GM18520 (cell line): ENCODE measurements around the gene ZNF641.

ENCODE experiments used
- ATAC-seq: cut with Tn5 transposase; IDR thresholded peaks from one replicate; pipeline ENCODE4 v1.9.1; 2021; ENCODE audit not compliant: unreplicated experiment

The ZNF641 gene

GRCh38 chr12:48350249-48351021, at the start of gene ZNF641:
TSS of gene ZNF641 (minus strand) at chr12:48350919. CDS start at chr12:48348090, 2,829 bp downstream.
- peak; percentile 53 for ATAC-seq

- no peak for ATAC-seq
Measured at GRCh38 chr12:48390026-48390425, 39.3 kb upstream of the ZNF641 start.

DNA sequence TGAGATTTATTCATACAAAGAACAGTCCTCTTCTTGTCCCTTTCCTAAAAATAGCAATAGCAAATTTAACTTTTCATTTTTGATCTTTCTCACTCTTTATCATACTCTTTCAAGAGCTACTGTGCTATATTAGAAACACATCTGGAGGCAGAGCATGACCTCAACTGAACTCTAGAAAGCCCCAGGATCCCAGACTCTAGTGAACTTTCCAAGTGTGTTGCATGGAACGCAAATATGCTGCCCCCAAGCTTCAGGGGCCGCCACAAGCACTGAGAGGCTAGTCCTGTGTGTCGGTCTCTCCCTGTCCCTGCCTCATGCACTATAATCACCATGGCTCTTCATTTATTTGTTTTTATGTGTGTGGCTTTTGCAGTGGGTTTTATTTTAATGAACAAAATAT, 38.7 kb upstream of the ZNF641 start:
- no peak for ATAC-seq

DNA sequence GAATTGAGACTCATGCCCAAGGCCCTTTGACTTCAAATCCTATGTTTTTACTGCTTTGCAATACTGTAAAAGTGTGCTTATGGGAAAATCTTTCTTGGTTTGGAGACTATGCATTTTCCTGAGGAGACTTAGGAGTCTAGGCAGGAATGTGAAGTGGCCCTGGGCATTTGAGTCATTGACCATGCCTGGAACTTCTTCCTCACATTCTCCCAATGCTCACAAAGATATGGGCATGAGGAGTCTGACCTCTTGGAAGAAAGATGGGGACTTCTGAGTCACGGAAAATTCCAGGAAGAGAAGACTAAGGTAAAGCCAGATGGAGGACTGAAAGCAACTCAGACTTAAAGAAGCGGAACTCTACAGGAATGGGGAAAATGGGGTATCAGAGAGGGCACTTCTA, 38.2 kb upstream of the ZNF641 start:
- ATAC-seq = no peak

GRCh38 chr12:48388460-48388859, 37.7 kb upstream of the ZNF641 start:
- ATAC-seq = no peak

- ATAC-seq = no peak
Measured at GRCh38 chr12:48380596-48380995, 29.9 kb upstream of the ZNF641 start.

GRCh38 chr12:48379794-48380193, 29.1 kb upstream of the ZNF641 start:
- no peak for ATAC-seq

GRCh38 chr12:48377646-48378045, 26.9 kb upstream of the ZNF641 start:
- ATAC-seq = no peak

DNA sequence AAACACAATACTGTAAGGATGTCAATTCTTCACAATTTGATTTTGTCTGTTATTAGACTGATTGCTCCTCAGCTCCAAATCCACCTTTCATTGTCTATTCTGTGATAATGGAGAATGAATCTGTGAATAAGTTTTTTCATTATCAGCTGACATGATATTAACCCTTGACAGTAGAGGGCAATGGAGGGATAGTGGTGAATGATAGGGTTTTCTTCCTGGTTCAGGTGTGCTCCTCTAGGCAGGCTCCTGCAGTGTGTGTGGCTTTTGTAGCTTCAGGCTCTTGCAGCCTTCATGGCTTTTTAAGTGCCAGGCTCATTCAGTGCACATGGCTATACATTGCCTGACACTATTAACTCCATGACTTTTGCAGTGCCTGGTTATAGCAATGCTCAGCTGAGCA, 23.4 kb upstream of the ZNF641 start:
- no peak for ATAC-seq

- no peak for ATAC-seq
Measured at GRCh38 chr12:48366131-48366530, 15.4 kb upstream of the ZNF641 start.

- no peak for ATAC-seq
Measured at GRCh38 chr12:48361664-48362339, 11.1 kb upstream of the ZNF641 start.

DNA sequence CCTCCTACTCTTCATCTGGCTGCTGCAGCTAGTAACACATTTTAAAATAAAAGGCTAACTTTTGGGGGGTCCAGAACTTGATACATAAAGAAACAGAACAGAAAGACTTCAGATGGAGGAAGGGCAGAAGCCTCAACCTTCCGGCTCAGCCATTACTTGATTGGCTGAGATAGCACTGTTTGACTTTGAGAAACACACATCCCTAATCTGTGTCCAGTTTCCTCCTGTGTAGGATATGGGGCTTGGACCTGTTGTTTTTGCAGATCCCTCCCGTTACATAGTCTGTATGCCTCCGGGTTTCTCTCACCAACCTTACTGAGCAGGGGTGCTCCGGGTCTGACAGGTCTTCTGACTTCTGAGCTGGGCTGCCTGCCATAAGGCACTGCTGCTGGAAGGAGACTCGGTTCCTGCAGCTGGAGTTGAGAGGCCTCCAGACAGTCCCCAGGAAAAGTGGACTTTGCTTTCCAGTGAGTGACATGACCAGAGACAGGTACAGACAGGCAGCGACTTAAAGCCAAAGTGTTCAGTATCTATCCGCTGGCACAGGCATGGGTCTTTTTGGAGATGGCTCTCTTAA, 8.3 kb upstream of the ZNF641 start:
- ATAC-seq = no peak

- no peak for ATAC-seq
Measured at GRCh38 chr12:48356041-48356768, 5.5 kb upstream of the ZNF641 start.

DNA sequence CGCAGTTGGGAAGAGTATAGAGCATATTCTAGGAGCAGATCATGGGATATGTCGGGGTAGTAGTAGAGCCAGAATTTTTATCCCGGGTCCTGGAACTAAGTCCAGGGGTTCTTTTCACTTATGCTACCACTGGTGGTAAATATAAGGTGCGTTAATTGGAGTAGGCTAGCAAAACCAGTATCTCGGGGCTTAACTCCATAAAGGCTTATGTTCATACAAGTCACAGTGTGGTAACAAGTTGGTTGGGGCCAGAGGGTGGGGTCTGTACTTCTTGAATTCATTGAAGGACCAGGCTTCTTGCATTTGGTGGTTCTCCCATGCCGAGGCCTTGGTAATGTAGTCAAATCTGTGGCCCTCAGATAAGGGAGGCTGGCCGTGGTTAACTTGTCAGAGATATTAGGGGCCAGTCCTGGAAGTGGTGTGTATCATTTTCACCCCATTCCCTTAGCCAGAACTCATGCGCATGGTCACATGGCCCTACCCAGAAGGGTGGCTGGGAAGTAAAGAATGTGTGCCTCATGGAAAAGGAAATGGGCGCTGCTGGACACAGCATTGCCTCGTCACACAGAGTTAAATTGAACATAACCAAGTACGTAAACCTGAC, 1.5 kb upstream of the ZNF641 start:
- no peak for ATAC-seq

DNA sequence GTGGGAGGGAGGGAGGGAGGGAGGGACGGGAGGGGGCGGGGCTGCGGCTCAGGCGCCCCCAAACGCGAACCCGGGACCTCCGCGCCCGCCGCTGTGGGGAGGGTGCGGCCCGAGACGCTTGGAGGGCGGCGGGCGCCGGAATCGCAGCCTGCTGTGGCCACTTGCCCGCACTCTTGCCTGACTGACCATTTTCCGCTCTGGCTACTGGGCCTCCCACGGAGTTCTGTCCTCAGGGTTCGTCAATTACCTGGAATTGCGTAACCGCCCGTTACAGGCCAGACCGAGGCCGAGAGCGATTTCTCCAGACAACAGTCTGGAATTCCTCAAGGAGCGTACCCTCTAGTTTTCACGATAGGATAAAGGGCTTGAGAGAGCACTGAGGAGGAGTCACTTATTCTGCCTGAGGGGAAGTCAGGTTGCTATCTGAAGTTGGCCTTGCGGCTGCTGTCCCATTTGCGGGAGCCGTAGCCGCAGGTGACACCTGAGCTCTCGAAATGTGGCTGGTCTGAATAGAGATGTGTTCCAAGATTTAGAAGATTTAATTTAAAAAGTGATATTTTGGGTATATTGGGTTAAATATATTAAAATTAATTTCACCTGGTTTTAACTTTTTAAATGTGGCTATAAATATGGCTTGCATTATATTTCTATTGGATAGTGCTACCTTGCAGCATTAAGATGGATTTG, 446 bp upstream of the ZNF641 start:
- ATAC-seq = no peak

- no peak for ATAC-seq
Measured at GRCh38 chr12:48349471-48349870, 1.2 kb downstream of the ZNF641 start.

GRCh38 chr12:48342980-48343379, 7.7 kb downstream of the ZNF641 start:
- no peak for ATAC-seq

- no peak for ATAC-seq
Measured at GRCh38 chr12:48340943-48341342, 9.8 kb downstream of the ZNF641 start.

DNA sequence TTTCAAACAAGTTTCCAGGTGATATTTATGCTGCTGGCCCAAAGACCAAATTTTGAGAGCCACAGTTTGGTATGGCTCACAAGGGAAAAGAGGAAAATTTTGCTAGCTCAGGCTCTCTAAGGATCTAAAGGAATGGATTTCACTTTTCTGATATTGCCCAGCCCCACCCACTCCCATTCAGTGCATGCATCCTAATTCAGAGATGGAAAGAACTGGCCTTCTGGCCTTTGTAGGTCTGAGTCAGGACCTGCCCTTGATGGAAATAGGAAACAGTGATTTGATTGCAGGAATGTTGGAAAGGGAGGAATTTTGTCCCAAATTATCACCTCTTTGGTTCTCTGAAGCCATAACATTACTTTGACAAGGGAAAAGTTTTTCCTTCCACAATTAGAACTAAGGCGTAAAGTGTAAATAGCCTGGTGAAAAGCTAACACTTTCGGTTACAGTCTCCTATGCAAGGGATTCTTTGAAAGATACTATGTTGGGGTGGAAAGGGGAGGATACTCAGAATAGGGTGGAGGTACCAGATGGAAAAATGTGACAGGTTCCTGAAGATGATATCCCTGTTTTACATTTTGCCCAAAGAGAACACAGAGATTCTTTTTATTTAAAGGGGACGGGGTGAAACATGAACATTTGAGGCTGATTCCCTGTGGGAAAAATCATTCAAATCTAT, 11.1 kb downstream of the ZNF641 start:
- ATAC-seq = no peak

GRCh38 chr12:48336564-48336963, 14.2 kb downstream of the ZNF641 start:
- no peak for ATAC-seq
